B cell (primary cell): Measurements from ENCODE around the gene GALNT17. TPM values are rescaled to one million over a fixed set of nuclear protein-coding genes. Genes with fewer than 3 reads are reported as not detected.

Source experiments
- ATAC-seq: fragments of 200-7000 bp; cut with Tn5 transposase; one replicate; pipeline ENCODE4 v1.10.0; 2021; ENCODE audit warnings: low read depth, mild to moderate bottlenecking, moderate number of reproducible peaks, moderate library complexity
- CTCF ChIA-PET: fragments of 350-600 bp; sonication (Branson Sonifier 250); formaldehyde crosslinking; loops from one replicate; lab custom pipeline; 2021; ENCODE audit warnings: antibody characterized with exemption, inconsistent platforms; lab: Charles Lee
- POLR2A ChIA-PET: fragments of 350-600 bp; sonication (Branson Sonifier 250); formaldehyde crosslinking; loops from one replicate; lab custom pipeline; 2021; ENCODE audit warnings: antibody characterized with exemption; lab: Charles Lee
- DNase-seq: peaks from one replicate; pipeline ENCODE4 v3.0.0; 2013
- H2AFZ ChIP-seq: 2 replicates; pipeline ENCODE4 v1.6.1; 2012; ENCODE audit warnings: mild to moderate bottlenecking, low read depth, low read length; ENCODE audit not compliant: insufficient read depth, poor library complexity, severe bottlenecking
- H3K27ac ChIP-seq, 2 donors: 1 replicate in 1 of 2; 2 replicates in 1 of 2; pipeline ENCODE4 v1.5.1; 2012 to 2013; ENCODE audit warnings: low read length in 2 of 2, mild to moderate bottlenecking in 2 of 2, moderate library complexity in 1 of 2
- H3K27me3 ChIP-seq, 4 experiments: fragments of 200-600 bp in 1 of 4; sonication (generic) in 1 of 4; replicated peaks in 1 of 4; 1 replicate in 2 of 4; 2 replicates in 2 of 4; pipeline versions ENCODE4 v1.6.1 to v1.7.0; 2013 to 2016; ENCODE audit warnings: low read length in 3 of 4, mild to moderate bottlenecking in 2 of 4, mixed read lengths in 1 of 4, moderate library complexity in 1 of 4; ENCODE audit not compliant: insufficient read depth in 4 of 4, control insufficient read depth in 3 of 4; ENCODE audit errors: control extremely low read depth in 1 of 4
- H3K36me3 ChIP-seq, 2 experiments: replicated peaks in 1 of 2; 1 replicate in 1 of 2; 2 replicates in 1 of 2; pipeline versions ENCODE4 v1.6.1 to v1.7.1; 2013; ENCODE audit warnings: low read length in 1 of 2; ENCODE audit not compliant: insufficient read depth in 2 of 2, control insufficient read depth in 1 of 2; ENCODE audit errors: control extremely low read depth in 1 of 2, extremely low read depth in 1 of 2
- H3K4me1 ChIP-seq, 2 donors: fragments of 200-600 bp in 1 of 2; sonication (generic) in 1 of 2; 1 replicate in 1 of 2; 2 replicates in 1 of 2; pipeline versions ENCODE4 v1.5.1 to v1.6.1; 2013 to 2017; ENCODE audit warnings: low read length in 2 of 2; ENCODE audit not compliant: control insufficient read depth in 2 of 2, insufficient read depth in 2 of 2
- H3K4me2 ChIP-seq: replicated peaks from 2 replicates; pipeline ENCODE3; 2012; ENCODE audit warnings: mild to moderate bottlenecking, low read depth, low read length; ENCODE audit not compliant: poor library complexity, severe bottlenecking
- H3K4me3 ChIP-seq, 5 experiments: fragments of 200-600 bp in 1 of 5; sonication (generic) in 1 of 5; 1 replicate in 3 of 5; 2 replicates in 2 of 5; pipeline versions ENCODE4 v1.5.1 to v1.7.0; 2011 to 2016; ENCODE audit warnings: low read length in 4 of 5, mild to moderate bottlenecking in 4 of 5, low read depth in 2 of 5, control low read depth in 1 of 5, moderate library complexity in 1 of 5; ENCODE audit not compliant: insufficient read depth in 1 of 5; ENCODE audit errors: control extremely low read depth in 1 of 5, extremely low read depth in 1 of 5
- H3K79me2 ChIP-seq: fragments of 200-600 bp; sonication (generic); one replicate; pipeline ENCODE4 v1.6.0; 2016; ENCODE audit warnings: low read length; ENCODE audit not compliant: control insufficient read depth, insufficient read depth
- H3K9ac ChIP-seq: fragments of 200-600 bp; sonication (generic); 2 replicates; pipeline ENCODE4 v1.6.1; 2017; ENCODE audit warnings: mild to moderate bottlenecking, low read length, moderate library complexity
- H3K9me3 ChIP-seq, 3 donors: one replicate each; pipeline versions ENCODE4 v1.6.1 to v1.7.1; 2013; ENCODE audit warnings: low read length in 2 of 3; ENCODE audit not compliant: control insufficient read depth in 2 of 3, insufficient read depth in 1 of 3; ENCODE audit errors: control extremely low read depth in 1 of 3
- H4K20me1 ChIP-seq: 2 replicates; pipeline ENCODE4 v1.6.0; 2012; ENCODE audit warnings: mild to moderate bottlenecking, low read length; ENCODE audit not compliant: insufficient read depth, control insufficient read depth, poor library complexity, severe bottlenecking
- H3K27ac Mint-ChIP-seq: one replicate; pipeline ENCODE4 v1.8.0; 2021; ENCODE audit warnings: mixed read lengths
- H3K27me3 Mint-ChIP-seq: one replicate; pipeline ENCODE4 v1.8.0; 2021; ENCODE audit warnings: mixed read lengths
- H3K4me1 Mint-ChIP-seq: one replicate; pipeline ENCODE4 v1.8.0; 2021; ENCODE audit warnings: mixed read lengths
- H3K4me3 Mint-ChIP-seq: one replicate; pipeline ENCODE4 v1.8.0; 2021; ENCODE audit warnings: mixed read lengths
- H3K9me3 Mint-ChIP-seq: one replicate; pipeline ENCODE4 v1.8.0; 2022; ENCODE audit warnings: mixed read lengths; ENCODE audit not compliant: insufficient read depth
- CTCF ChIP-seq: fragments of 200-600 bp; IDR thresholded peaks from one replicate; pipeline ENCODE4 v1.8.0; 2022; ENCODE audit warnings: antibody characterized with exemption, mild to moderate bottlenecking
- EZH2 ChIP-seq: IDR thresholded peaks from 2 replicates; pipeline ENCODE4 v1.6.1; 2012; ENCODE audit warnings: borderline replicate concordance, low read depth, mild to moderate bottlenecking, moderate library complexity, low read length; ENCODE audit not compliant: insufficient read depth, poor library complexity, severe bottlenecking
- WGBS: methylation state at CpG from one replicate; pipeline ENCODE4 v1.1.5; 2013; ENCODE audit warnings: missing lambda C conversion rate; ENCODE audit not compliant: insufficient coverage; 5-methylcytosine and 5-hydroxymethylcytosine counted together
- intact Hi-C: fragments of 100-400 bp; cut with micrococcal nuclease; formaldehyde crosslinking; loops from one replicate; pipeline ENCODE4 v1.10.0; 2022
- polyA minus RNA-seq: library from RNA; depleted of rRNA, polyadenylated mRNA; stranded (reverse); fragments of >200 nt; gene quantifications from 2 replicates; pipeline ENCODE4 v1.2.3, GENCODE V29; 2012
- polyA plus RNA-seq: library from polyadenylated mRNA; depleted of rRNA; stranded (reverse); fragments of >200 nt; gene quantifications from 2 replicates; pipeline ENCODE4 v1.2.3, GENCODE V29; 2012
- total RNA-seq, 2 donors: library from RNA; stranded (reverse); fragments of 120-200 nt in 1 of 2; gene quantifications; 1 replicate in 1 of 2; 2 replicates in 1 of 2; pipeline versions ENCODE4 v1.2.3 to v1.2.4, GENCODE V29; 2013 to 2022

The GALNT17 gene
- not detected in 2 replicates for total RNA-seq
- 0.82 TPM for total RNA-seq (2013)
- not detected in 2 replicates for polyA plus RNA-seq
- 0.17 TPM in 1 of 2 replicates, not detected in the other for polyA minus RNA-seq

DNA sequence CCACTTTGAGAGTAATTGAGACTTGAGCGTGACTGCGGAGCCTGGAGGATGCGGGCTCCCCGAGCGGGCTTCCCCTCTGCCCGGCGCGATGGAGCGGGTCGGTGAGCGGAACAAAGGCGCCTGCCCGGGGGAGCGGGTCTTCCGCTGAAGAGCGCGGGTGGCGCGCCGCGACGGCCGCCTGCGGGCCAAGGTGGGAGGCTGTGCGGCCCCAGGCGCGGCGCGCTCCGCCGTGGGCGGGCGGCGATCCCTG lies at the start of gene GALNT17:
GALNT17 (plus strand) TSS at position 18 of the 250 bp plus-strand sequence.
- H3K27ac Mint-ChIP-seq: no peak within 1 kb of the TSS
- Histone ChIP-seq H3K27ac (no peak within 1 kb of the TSS), H3K9ac (no peak within 1 kb of the TSS), H3K36me3 (no peaks in the 10 kb centered on the region), H3K27me3 (peaks cover 0 to 15% (median 0%) of the 10 kb centered on the region in 4 experiments), H3K79me2 (no peaks in the 10 kb centered on the region), H3K4me2 (no peak within 1 kb of the TSS), H3K4me3 (no peak within 1 kb of the TSS), H2AFZ (no peak within 1 kb of the TSS), H4K20me1 (no peaks in the 10 kb centered on the region), H3K9me3 (peaks cover 0 to 6% (median 0%) of the 10 kb centered on the region in 3 donors), H3K4me1 (no peaks in the 10 kb centered on the region)
- DNase-seq: no peak
- WGBS: 8% methylated on average over 34 of the region's 34 CpGs
- ChIA-PET CTCF (no interaction called here), POLR2A (no interaction called here)
- H3K4me1 Mint-ChIP-seq: peaks cover 1% of the 10 kb centered on the region
- peaks cover 31% of the 10 kb centered on the region for H3K27me3 Mint-ChIP-seq
- ATAC-seq: no peak
- no peak within 1 kb of the TSS for H3K4me3 Mint-ChIP-seq
- TF ChIP-seq EZH2 (no peak), CTCF (no peak)
- intact Hi-C loops: no loop called here
- no peaks in the 10 kb centered on the region for H3K9me3 Mint-ChIP-seq

- no peak overlapping the region for H3K4me3 ChIP-seq
- ChIA-PET CTCF (no interaction called here), POLR2A (no interaction called here)
- no peaks in the 10 kb centered on the region for H3K4me1 ChIP-seq
- H3K9ac ChIP-seq: no peak overlapping the region
- no peak overlapping the region for H3K27ac ChIP-seq
- H3K27me3 Mint-ChIP-seq: no peaks in the 10 kb centered on the region
- no peak for TF ChIP-seq CTCF
- TF ChIP-seq EZH2: no peak
- H2AFZ ChIP-seq: no peak overlapping the region
- no peaks in the 10 kb centered on the region for H3K9me3 ChIP-seq
- no peaks in the 10 kb centered on the region for H3K27me3 ChIP-seq
- H4K20me1 ChIP-seq: no peaks in the 10 kb centered on the region
- no peaks in the 10 kb centered on the region for H3K4me1 Mint-ChIP-seq
- H3K36me3 ChIP-seq: no peaks in the 10 kb centered on the region
- no peak overlapping the region for H3K4me2 ChIP-seq
- no peak for DNase-seq
- H3K79me2 ChIP-seq: no peaks in the 10 kb centered on the region
- intact Hi-C loops: no loop called here
- no peak for ATAC-seq
- no peak overlapping the region for H3K27ac Mint-ChIP-seq
- WGBS: 100% methylated on average over 1 of the region's 2 CpGs
- no peak overlapping the region for H3K4me3 Mint-ChIP-seq
- H3K9me3 Mint-ChIP-seq: peaks cover 6% of the 10 kb centered on the region
Measured at GRCh38 chr7:71095266-71095860, 36.6 kb upstream of the GALNT17 start.
